G401.6 (cell line): ENCODE data around the gene HTR3A.

Source experiments
- FAIRE-seq: peaks from 2 replicates; lab custom pipeline; 2012; peaks lifted over from hg19 to GRCh38; lab: Jason Lieb, UNC

HTR3A gene

DNA sequence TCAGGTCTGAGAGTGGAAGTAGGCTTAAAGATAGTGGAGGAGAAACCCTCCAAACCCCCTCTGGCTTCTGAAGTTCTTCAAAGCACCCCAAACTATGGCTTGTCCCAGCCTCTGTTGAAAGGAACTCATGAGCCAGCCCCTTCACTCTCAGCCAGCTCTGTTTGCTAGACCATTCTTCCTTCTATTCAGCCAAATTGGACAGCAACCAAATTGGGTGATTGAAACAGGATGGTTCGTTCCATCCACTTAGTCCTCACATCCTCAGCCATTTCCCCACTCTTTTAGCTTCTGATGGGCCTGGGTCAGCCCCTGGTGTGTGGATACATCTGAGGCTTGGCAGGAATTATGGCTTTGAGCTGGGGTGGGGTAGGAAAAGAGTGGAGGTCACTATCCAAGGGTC is 4.5 kb downstream of the HTR3A start:
- no peak for FAIRE-seq

DNA sequence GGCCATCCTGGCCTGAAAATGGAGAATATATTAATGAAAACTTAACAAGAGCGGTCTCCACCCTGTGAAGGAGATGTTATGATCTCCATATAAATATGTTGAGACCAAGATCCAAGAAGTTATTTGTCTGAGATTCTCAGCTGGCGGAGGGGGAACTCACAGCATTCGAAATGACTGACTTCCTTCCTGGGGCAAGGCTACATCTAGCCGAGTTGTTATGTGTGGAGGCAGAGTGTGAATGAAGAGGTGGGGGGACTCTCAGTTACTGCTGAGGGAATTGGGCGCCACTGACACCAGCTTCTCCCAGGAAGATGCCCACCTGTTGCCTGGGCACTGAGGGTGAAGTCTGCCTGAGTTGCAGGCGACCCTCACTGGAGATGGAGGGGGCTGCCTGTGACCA is 5.9 kb downstream of the HTR3A start:
- FAIRE-seq = no peak

DNA sequence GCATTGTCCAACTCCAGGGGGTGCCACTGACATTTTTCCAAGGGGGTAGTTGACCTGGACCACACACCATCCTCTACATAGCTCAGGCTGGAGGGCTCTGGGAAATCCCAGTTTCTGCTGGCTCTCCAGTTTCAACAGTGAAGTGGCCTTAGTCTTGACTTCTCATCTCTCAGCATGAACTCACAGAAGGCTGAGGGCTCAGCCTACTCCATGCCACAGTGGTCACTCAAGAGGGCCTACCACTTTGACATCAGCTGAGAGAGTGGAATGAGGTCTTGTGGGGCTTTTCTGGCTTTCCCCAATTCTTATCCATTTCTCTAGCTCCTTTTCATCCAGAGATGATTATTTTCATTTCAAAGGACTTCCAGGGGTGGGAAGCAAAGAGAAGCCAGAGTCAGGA is 7.4 kb downstream of the HTR3A start:
- no peak for FAIRE-seq

DNA sequence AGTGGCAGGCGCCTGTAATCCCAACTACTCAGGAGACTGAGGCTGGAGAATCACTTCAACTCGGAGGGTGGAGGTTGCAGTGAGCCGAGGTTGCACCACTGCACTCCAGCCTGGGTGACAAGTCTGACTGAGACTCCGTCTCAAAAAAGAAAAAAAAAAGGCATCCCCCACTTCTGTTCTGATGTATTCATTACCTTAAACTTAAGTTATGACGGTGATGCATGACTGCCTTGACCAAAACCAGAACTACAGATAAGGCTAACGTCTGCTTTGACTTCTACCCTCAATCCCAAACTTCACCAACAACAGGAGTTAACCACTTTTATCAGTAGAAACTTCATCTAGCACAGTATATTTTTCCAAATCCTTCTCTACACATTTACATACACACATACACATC is 9.9 kb downstream of the HTR3A start:
- FAIRE-seq = no peak

DNA sequence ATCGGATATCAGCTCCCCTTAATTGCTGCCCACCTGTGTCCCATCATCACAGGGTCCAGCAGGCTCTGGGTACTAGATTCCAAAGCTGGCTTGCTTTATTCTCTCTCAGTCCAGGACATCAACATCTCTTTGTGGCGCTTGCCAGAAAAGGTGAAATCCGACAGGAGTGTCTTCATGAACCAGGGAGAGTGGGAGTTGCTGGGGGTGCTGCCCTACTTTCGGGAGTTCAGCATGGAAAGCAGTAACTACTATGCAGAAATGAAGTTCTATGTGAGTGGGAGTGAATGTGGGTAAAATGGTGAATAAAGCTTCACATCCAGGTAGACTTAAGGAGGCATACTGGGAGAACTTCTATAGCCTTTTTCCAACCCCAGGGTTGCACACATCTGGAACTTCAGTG is 11.0 kb downstream of the HTR3A start:
- no peak for FAIRE-seq

DNA sequence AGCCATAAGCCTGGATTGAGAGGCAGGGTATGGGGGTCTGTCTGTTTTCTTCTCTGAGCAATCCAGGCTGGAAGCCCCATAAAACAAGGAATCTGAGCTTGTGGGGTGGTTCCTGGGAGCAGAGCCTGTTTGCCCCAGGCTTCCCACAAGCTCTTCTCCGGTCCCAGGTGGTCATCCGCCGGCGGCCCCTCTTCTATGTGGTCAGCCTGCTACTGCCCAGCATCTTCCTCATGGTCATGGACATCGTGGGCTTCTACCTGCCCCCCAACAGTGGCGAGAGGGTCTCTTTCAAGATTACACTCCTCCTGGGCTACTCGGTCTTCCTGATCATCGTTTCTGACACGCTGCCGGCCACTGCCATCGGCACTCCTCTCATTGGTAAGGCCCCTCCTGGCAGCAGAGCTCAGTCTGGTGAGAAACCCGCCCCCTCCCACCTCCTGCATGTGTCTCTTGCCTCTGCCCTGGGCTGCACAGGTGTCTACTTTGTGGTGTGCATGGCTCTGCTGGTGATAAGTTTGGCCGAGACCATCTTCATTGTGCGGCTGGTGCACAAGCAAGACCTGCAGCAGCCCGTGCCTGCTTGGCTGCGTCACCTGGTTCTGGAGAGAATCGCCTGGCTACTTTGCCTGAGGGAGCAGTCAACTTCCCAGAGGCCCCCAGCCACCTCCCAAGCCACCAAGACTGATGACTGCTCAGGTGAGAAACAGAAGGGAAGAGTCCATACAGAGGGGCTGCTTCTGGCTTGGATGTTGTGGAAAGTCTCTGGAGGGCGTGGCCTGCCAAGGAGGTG is 11.6 kb downstream of the HTR3A start:
- no peak for FAIRE-seq

DNA sequence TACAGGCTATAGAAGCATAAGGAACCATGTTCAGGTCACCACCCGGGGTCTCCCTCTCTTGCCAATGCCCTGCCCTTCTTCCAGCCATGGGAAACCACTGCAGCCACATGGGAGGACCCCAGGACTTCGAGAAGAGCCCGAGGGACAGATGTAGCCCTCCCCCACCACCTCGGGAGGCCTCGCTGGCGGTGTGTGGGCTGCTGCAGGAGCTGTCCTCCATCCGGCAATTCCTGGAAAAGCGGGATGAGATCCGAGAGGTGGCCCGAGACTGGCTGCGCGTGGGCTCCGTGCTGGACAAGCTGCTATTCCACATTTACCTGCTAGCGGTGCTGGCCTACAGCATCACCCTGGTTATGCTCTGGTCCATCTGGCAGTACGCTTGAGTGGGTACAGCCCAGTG is 14.5 kb downstream of the HTR3A start:
- FAIRE-seq = no peak

DNA sequence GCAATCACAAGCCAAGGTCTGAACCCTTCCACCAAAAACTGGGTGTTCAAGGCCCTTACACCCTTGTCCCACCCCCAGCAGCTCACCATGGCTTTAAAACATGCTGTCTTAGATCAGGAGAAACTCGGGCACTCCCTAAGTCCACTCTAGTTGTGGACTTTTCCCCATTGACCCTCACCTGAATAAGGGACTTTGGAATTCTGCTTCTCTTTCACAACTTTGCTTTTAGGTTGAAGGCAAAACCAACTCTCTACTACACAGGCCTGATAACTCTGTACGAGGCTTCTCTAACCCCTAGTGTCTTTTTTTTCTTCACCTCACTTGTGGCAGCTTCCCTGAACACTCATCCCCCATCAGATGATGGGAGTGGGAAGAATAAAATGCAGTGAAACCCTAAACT is 15.0 kb downstream of the HTR3A start:
- no peak for FAIRE-seq

DNA sequence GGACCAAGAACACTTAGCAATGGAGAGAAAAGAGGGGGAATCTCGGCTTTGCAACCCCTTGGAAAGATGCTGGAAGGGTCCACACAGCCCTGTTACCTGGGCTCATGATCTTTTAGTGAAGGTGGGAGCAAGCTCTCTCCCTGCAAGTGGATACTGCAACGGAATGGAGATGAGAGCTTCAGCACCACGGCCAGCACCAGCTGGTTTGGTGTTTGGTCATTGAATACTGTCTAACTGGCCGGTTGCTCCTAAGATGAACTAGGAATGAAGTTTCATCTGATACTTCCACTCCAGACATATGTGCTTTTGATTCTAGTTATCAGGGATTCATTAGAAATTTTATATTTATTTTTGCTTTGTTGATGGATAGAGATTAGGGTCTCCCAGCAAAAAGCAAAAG is 16.3 kb downstream of the HTR3A start:
- FAIRE-seq = no peak

DNA sequence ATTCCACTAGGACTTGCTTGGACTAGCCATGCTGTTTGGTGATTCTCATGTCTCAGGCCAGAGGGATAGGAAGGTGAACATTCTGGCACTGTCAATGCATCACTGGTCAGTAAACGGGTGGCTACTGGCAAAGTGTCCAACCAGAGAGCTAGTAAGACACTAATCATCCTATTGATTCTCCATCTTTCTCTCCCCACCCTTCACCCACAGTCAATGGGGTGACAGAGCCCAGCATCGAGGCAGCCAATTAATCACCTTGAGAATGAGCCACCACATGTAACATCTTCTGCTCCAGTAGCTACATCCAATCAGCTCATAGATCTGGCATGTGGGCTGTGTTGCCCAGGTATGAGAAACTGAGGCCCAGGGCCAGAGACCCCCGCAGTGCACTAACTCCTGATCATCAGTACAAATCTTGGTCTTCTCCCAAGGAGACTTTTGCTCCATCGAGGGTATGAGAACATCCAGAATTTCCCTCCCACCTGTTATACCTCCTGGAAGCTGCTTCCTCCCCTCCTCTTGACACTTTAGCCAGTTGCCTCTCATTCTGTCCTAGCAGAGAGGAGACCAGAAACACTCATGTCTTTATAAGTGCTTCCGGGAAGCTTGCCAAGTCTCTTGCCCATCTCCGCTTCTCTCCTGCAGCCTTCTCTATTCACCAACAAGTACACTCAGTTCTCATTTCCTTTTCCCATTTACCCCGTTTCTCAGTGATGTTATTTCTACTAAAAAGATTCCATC is 17.0 kb downstream of the HTR3A start:
- no peak for FAIRE-seq

DNA sequence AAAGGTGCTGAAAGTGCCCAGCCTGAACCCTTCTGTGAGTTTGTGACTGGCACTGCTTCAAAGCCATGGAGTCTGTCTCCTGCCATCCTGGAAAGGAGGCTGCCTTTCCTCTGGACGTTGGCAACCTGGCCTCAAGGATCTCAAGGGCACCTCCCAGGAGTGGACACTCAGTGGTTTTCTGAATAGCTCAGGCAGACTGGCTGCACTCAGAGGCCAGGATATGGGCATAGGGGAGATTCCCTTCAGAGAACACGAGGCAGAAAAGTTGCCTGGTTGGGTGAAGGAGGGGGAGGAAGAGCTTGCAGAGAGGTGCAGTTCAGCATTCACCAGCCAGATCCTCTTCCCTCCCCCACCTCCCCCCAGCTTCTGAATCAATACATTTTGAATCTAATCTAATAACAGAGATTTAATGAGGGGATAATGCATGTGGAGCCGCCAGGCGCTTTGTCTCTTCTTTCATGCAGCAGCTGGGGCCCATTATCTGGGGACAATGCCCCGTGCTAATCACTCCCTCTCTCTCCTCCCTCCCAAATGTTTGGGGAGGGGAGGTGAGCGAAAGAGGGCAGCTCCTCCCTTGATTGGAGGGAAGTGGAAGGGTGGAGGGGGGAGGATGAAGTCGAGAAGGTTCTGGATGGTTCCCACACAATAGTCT is 17.7 kb downstream of the HTR3A start:
- FAIRE-seq = no peak

DNA sequence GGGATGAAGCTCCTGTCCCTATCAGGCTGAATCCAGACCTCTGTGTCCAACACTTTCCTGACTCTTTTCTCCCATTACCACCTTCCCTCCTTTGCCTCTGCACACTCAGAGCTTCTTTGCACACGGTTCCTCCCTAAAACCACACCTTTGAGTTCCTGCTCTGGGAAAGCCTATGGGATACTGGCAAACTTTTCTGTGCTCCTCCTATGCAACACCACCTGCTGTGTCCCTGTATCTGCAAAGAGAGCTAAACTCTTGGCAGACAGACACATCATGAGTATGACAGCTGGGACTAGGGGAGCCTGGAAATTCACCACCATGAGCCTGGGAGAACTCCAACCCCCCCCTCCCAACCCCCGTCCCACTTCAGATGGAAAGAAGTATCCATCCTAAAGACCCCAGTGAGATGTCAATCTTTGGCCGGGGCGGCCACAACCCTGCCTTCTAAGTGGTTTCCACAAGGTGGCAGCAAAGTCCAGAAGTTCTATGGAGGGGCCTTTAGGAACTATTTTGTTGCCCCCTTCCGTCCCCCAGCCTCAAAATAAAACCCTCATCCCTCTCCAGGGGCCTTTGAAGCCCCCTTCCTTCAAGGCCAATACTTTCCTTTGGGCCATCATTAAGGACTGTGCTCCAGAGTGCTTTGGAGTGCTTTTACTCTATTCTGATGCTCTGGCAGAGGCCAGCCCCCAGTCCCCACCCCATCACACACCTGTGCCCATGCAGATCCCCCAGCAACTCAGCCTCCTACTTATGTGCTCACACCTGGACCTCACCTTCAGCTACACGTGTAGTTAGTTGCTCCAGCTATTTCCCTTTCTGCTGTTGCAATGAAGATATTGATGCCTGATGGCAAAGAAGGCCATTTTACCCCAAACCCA is 19.4 kb downstream of the HTR3A start:
- no peak for FAIRE-seq

DNA sequence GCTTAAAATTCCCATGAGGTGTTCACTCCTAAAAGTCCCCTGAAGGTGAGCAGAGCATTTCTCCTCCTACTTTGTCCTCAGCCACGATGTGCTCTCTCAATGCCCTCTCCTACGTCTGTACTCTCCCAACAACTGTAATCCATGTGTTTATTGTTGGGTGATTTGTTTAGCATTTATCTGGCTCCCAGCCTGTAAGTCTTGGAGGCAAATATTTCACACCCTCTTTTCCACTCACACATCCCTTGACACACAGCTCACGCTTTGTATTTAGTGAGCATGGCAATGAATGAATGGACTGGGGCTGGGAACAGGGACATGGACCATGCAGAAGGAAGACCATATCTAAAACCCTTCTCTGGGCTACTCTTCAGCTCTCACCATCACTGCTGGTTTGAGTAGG is 22.6 kb downstream of the HTR3A start:
- FAIRE-seq = no peak

DNA sequence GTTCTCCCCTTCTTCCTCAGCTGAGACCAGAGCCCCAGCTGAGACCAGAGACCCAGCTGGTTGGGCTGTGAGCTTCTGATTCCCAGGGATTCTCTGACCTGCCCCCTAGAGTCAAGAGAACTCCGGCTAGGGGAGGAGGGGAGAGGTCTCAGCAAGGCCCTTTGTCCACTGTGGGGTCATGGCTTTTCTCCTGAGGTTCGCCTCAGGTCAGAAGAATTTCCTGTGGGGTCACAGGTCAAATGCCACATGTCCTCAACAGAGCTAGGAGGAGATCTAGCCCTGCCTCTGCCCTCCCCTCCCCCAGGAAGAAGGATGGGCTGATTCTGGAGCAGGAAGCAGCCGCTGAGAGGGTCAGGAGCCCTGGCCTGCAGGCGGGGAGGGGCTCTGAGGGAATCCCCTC is 23.7 kb downstream of the HTR3A start:
- no peak for FAIRE-seq

DNA sequence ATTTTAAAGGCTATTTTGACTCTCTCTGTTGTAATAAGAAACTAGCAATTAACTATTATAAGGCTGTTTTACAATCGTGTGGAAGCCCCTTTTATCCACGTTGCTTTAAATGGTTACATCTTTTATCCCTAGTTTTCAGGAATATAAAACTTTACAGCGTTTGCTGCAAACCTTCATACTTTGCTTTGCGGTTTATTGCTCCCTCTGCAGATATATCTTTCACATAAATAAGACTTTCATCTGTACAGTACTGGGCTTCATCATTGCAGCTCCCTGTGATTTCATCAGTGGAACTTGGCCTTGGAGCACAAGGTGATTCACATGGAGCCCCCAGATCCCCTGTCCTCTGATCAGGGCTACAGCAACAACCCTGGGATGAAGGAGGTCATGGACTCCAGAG is 25.6 kb downstream of the HTR3A start:
- FAIRE-seq = no peak

DNA sequence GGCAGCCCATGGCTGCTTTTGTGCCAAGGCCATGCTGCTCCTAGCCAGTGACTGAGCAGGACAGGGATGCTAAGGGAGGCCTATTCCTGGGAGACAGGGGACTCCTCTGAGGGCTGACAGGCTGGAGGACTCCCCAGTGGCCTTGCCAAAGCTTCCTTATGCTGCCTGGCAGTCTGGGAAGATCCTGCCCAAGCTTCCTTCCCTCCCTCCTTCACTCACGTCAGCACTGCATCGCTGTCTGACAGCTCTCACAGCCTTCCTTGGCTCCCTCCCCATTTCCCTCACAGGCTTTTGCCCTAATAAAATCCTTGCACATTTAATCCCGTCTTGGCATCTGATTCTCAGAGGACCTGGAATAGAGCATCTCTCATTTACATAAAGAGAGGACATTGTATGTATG is 26.5 kb downstream of the HTR3A start:
- no peak for FAIRE-seq

DNA sequence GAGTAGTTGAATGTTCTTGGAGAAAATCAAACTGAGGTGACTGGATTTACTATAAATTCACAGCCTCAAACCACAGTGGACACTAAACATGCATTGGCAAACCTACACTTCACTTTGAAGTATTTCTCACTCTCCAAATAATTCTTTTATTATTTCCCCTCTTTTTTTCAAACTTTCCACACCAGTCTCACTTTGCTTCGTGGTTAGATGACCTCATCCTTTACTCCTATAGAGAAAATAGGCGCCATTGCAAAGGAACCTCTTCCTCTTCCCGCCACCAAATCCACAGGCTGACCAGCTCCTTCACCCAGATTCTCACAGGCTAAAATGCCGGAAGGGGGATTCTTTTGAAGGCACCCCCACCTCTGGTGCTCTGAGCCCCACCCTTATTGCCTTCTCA is 33.4 kb downstream of the HTR3A start:
- FAIRE-seq = no peak

DNA sequence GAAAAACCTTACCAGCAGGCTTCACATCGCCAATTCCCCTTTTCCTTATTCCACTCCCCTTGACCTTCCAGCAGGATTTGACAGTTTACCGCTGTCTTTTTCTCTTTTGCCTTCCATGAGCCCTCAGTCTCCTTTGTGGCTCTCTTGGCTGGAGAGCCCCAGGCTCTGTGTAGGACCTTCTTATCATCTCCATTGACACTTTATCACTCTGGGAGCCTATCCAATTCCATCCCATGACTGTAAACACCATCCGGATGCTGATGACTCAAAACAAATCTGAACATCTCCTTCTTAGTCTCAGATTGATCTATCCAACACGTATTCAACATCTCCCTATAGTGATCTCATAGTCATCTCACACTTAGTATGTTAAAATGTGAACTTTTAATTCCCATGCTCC is 36.0 kb downstream of the HTR3A start:
- FAIRE-seq = no peak

DNA sequence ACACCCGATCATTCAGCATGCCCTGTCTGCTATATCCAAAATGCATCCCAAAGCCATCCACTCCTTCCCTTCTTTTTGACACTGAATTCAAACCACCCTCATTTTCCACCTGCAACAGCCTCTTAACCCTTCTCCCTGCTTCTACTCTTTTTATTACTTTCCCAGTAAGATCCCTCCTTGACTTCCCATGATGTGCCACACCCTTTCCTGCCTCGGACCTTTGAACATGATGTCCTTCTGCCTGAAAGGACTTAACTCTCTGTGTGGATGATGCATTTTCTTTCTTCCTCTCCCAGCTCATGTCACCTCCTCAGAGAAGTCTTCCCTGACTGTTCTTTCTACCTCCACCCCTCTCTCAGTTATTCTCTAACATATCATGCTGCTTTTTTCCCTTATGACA is 36.5 kb downstream of the HTR3A start:
- FAIRE-seq = no peak

DNA sequence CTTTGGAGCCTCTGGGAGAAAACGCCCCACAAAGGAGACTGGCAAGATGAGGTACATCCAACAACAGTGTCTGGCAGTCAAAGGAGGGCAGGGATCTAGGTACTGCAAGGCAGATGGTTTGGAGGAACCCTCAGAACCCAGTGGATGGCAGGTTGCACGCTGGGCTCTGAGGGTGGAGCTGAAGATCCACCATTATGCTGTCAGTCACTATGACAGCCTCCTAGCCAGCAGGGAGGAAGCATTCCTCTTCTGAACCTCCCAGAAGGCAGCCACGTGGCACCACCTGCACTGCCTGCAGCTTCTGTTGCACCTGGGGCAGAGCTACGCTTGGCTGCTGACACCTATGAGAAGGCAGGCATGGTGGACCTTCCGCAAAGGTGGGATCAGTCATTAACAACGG is 40.2 kb downstream of the HTR3A start:
- FAIRE-seq = no peak

DNA sequence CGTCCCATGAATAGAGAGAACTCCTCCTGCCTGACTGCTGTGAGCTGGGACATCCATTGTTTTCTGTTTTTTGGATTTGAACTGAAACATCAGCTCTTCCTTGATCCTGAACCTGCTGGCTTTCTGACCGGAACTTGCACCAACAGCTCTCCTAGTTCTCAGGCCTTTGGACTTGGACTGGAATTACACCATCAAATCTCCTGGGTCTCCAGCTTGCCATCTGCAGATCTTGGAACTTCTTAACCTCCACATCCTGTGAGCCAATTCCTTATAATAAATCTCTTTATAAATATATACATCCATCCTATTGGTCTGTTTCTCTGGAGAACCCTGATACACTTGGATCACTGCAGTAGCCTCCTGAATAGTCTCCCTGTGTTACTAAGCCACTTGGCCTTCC is 42.1 kb downstream of the HTR3A start:
- FAIRE-seq = no peak

DNA sequence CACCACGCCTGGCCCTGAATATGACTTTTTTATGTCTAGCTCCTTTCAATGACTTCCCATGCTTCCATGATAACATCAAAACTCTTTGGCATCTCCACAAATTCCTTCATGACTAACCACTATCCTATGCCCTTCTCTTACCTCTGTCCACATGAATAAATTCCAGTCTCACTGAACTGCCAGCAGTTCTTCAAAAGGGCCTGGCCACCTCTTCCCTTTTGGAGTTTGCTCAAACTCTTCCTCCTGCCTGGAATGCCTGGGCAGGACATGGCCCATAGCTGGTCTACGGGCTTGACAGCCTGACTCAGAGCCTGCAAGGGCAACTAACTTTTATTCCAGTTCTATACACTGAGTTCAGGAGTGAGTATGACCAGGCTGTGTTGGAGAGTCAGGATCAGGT is 42.8 kb downstream of the HTR3A start:
- FAIRE-seq = no peak

DNA sequence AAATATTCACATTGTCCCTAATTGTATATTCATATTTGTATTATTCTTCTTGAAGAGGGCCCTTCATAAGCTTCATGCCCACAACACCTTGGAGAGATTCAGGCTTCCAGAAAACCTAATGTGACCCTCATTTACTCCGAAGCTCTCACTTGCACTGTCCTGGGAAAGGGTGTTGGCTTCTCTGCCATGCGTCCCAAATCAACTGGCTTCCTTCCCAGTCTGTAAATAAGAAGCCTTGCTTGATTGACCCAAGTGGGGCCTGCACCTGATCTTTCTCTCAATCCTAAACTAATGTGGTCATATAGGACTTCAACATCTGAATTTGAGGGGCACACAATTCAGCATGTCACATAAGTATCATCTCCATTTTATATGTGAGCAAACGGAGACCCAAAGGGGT is 44.1 kb downstream of the HTR3A start:
- FAIRE-seq = no peak
